HEK293 (cell line): ENCODE measurements around the gene DVL3.

Experiments used
- CTCF ChIA-PET: fragments of 350-600 bp; formaldehyde crosslinking; extraction: SDS; loops from one replicate; lab custom pipeline; 2021; ENCODE audit warnings: antibody characterized with exemption; lab: Yijun Ruan, JAX
- POLR2A ChIA-PET: fragments of 300-600 bp; formaldehyde crosslinking; extraction: SDS; loops from one replicate; lab custom pipeline; 2020; ENCODE audit warnings: antibody characterized with exemption, inconsistent platforms; lab: Yijun Ruan, JAX
- H3K27ac ChIP-seq: fragments of 200-500 bp; sonication (Bioruptor generic); 2 replicates; pipeline ENCODE4 v1.5.1; 2014; ENCODE audit warnings: low read depth, low read length, control low read depth, inconsistent platforms; ENCODE audit errors: extremely low read depth
- H3K36me3 ChIP-seq, 2 experiments: fragments of 200-500 bp in 1 of 2; sonication (Bioruptor generic) in 1 of 2; 1 replicate in 1 of 2; 2 replicates in 1 of 2; pipeline ENCODE4 v1.5.1; 2014 to 2017; ENCODE audit warnings: inconsistent platforms in 2 of 2, low read length in 2 of 2; ENCODE audit not compliant: control insufficient read depth in 2 of 2, insufficient read depth in 1 of 2
- H3K4me1 ChIP-seq: fragments of 200-500 bp; sonication (Bioruptor generic); 2 replicates; pipeline ENCODE4 v1.5.1; 2014; ENCODE audit warnings: mild to moderate bottlenecking, low read length, inconsistent platforms; ENCODE audit not compliant: control insufficient read depth, insufficient read depth
- H3K4me3 ChIP-seq: 2 replicates; pipeline ENCODE4 v1.5.1; 2011; ENCODE audit warnings: low read depth, mild to moderate bottlenecking, control low read depth, low read length, moderate library complexity
- H3K9me3 ChIP-seq: fragments of 200-500 bp; sonication (Bioruptor generic); 2 replicates; pipeline ENCODE4 v1.5.1; 2014; ENCODE audit warnings: low read depth, low read length, inconsistent platforms; ENCODE audit not compliant: control insufficient read depth, insufficient read depth
- BCL11B ChIP-seq: fragments of 450-650 bp; formaldehyde crosslinking; IDR thresholded peaks from 2 replicates; pipeline ENCODE4 v1.5.1; 2016; ENCODE audit warnings: low read depth, missing biosample characterization, missing genetic modification characterization
- GLI4 ChIP-seq: fragments of 450-650 bp; formaldehyde crosslinking; IDR thresholded peaks from 2 replicates; pipeline ENCODE4 v1.5.1; 2016; ENCODE audit warnings: missing biosample characterization, missing genetic modification characterization
- YY2 ChIP-seq: fragments of 450-650 bp; formaldehyde crosslinking; IDR thresholded peaks from 2 replicates; pipeline ENCODE4 v1.5.1; 2016; ENCODE audit warnings: missing biosample characterization, missing genetic modification characterization
- ZNF169 ChIP-seq: fragments of 450-650 bp; formaldehyde crosslinking; IDR thresholded peaks from 2 replicates; pipeline ENCODE4 v1.5.1; 2016; ENCODE audit warnings: missing biosample characterization, missing genetic modification characterization
- ZNF19 ChIP-seq: fragments of 450-650 bp; formaldehyde crosslinking; IDR thresholded peaks from 2 replicates; pipeline ENCODE4; 2016; ENCODE audit warnings: missing biosample characterization, missing genetic modification characterization, low read depth
- ZNF2 ChIP-seq: fragments of 450-650 bp; formaldehyde crosslinking; IDR thresholded peaks from 2 replicates; pipeline ENCODE4 v1.5.1; 2016; ENCODE audit warnings: missing biosample characterization, missing genetic modification characterization
- ZNF211 ChIP-seq: fragments of 450-650 bp; formaldehyde crosslinking; IDR thresholded peaks from 2 replicates; pipeline ENCODE4 v1.5.1; 2016; ENCODE audit warnings: low read depth, missing biosample characterization, missing genetic modification characterization
- ZNF266 ChIP-seq: fragments of 450-650 bp; formaldehyde crosslinking; IDR thresholded peaks from 2 replicates; pipeline ENCODE4 v1.5.1; 2016; ENCODE audit warnings: missing biosample characterization, missing genetic modification characterization, low read depth
- ZNF747 ChIP-seq: fragments of 450-650 bp; formaldehyde crosslinking; IDR thresholded peaks from 2 replicates; pipeline ENCODE4 v1.5.1; 2016; ENCODE audit warnings: missing biosample characterization, missing genetic modification characterization
- TF ChIP-seq, protein P1 (sequence below): fragments of 450-650 bp; IDR thresholded peaks from 2 replicates; pipeline ENCODE4 v1.5.1; 2018; ENCODE audit warnings: missing biosample characterization, mild to moderate bottlenecking, missing genetic modification characterization
- TF ChIP-seq, protein P2 (sequence below): fragments of 450-650 bp; formaldehyde crosslinking; IDR thresholded peaks from 2 replicates; pipeline ENCODE4 v1.5.1; 2016; ENCODE audit warnings: missing biosample characterization, missing genetic modification characterization
- TF ChIP-seq, protein P3 (sequence below): fragments of 450-650 bp; formaldehyde crosslinking; IDR thresholded peaks from 2 replicates; pipeline ENCODE4 v1.5.1; 2016; ENCODE audit warnings: missing biosample characterization, missing genetic modification characterization
- TF ChIP-seq, protein P4 (sequence below): fragments of 450-650 bp; formaldehyde crosslinking; IDR thresholded peaks from 2 replicates; pipeline ENCODE4 v1.5.1; 2016; ENCODE audit warnings: missing biosample characterization, missing genetic modification characterization, low read depth
- TF ChIP-seq, protein P5 (sequence below): fragments of 450-650 bp; formaldehyde crosslinking; IDR thresholded peaks from 2 replicates; pipeline ENCODE4 v1.5.1; 2016; ENCODE audit warnings: missing biosample characterization, missing genetic modification characterization

Gene DVL3

DNA sequence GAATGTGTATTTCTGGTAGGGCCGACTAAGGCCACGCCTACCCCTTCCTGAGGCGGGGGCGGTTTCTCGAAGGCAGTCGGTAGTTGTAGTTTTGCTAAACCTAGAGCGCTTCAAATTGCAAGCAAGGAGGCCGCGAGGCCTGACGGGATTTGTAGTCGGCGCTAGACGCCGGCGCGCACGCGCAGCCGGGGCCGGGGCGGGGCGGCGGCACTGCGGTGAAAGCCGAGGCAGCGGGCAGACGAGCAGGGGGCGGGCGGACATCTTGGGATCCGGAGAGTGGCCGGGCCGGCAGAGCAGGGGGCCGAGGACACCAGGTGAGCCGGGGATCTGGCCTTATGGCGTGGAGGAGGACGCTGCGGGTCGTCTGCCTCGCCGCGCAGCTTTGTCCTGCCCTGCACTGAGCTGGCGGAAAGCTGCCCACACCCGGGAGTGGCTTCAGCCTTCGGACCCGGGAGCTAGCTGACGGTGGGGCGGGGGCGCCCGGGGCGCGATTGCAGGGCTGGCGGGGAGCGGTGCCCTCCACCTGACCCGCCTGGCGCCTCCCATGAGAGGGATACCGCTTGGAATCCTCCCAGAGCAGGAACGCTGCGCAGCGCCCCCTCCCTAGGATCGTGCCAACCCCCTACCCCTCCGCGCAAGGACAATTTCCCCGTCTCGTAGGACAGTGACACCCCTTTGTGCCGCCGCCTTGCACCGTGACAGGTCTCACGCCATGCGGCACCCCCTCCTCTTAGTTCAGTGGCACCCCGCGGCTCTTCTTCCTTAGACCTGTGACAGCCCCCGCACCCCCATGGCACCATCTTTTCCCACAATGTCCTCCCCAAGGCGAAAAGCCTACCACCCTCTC lies 19.7 kb downstream of the DVL3 start, which contains the start of gene AP2M1 (continued):
- TF ChIP-seq ZNF169 (tag by site-specific recombination) (no peak), ZNF266 (tag by site-specific recombination) (no peak), ZNF2 (tag by site-specific recombination) (no peak; the same call in 1 of the 2 replicates), YY2 (tag by site-specific recombination) (no peak)
- TF ChIP-seq, protein P1, sequence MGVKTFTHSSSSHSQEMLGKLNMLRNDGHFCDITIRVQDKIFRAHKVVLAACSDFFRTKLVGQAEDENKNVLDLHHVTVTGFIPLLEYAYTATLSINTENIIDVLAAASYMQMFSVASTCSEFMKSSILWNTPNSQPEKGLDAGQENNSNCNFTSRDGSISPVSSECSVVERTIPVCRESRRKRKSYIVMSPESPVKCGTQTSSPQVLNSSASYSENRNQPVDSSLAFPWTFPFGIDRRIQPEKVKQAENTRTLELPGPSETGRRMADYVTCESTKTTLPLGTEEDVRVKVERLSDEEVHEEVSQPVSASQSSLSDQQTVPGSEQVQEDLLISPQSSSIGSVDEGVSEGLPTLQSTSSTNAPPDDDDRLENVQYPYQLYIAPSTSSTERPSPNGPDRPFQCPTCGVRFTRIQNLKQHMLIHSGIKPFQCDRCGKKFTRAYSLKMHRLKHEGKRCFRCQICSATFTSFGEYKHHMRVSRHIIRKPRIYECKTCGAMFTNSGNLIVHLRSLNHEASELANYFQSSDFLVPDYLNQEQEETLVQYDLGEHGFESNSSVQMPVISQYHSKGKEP (tag by site-specific recombination): peak; percentile 65; the same call in 1 of the 2 replicates

DNA sequence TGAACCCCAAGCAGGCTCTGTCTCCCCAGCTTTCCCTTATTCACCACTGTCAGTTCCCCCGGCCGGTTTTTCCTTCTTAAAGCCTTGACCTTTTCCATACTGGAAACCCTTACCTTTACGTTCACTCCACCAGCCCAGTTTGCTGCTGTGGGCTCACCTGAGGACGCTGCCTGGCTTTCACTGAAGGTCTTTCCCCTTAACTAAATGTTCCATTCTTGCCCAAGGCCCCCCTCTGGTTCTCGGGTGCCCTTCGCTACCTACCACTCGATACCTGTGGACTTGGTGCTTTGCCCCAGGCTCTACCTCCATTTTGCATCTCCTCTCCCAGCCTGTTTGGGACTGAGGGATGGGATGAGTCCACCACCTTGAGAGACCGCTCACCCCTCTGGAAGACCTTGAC lies 20.3 kb downstream of the DVL3 start:
- no peak for TF ChIP-seq GLI4 (tag by site-specific recombination)
- TF ChIP-seq, protein P2, sequence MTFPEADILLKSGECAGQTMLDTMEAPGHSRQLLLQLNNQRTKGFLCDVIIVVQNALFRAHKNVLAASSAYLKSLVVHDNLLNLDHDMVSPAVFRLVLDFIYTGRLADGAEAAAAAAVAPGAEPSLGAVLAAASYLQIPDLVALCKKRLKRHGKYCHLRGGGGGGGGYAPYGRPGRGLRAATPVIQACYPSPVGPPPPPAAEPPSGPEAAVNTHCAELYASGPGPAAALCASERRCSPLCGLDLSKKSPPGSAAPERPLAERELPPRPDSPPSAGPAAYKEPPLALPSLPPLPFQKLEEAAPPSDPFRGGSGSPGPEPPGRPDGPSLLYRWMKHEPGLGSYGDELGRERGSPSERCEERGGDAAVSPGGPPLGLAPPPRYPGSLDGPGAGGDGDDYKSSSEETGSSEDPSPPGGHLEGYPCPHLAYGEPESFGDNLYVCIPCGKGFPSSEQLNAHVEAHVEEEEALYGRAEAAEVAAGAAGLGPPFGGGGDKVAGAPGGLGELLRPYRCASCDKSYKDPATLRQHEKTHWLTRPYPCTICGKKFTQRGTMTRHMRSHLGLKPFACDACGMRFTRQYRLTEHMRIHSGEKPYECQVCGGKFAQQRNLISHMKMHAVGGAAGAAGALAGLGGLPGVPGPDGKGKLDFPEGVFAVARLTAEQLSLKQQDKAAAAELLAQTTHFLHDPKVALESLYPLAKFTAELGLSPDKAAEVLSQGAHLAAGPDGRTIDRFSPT (tag by site-specific recombination): no peak
- no peak for TF ChIP-seq ZNF19 (tag by site-specific recombination)
- H3K9me3 ChIP-seq: no peaks in the 10 kb centered on the region
- H3K4me1 ChIP-seq: peaks cover 3% of the 10 kb centered on the region; the same call in 1 of the 2 replicates
- H3K27ac ChIP-seq: peak overlapping the region; percentile 78
- POLR2A ChIA-PET: interaction anchor here (1.3 to 2.8 kb wide), 4 partner anchors 10 to 41 kb away, joined by 5 to 15 read pairs (median 6); partner anchors contain the start of genes ABCF3, DVL3 and EIF2B5
- CTCF ChIA-PET: interaction anchor here (0.6 kb wide), 1 partner anchor 156 kb away, joined by 5 read pairs; no protein-coding TSS in a partner anchor
- peaks cover 4 to 62% of the 10 kb centered on the region in 2 experiments; a peak in 2 of 3 replicates for H3K36me3 ChIP-seq
- peak overlapping the region; percentile 96 for H3K4me3 ChIP-seq

DNA sequence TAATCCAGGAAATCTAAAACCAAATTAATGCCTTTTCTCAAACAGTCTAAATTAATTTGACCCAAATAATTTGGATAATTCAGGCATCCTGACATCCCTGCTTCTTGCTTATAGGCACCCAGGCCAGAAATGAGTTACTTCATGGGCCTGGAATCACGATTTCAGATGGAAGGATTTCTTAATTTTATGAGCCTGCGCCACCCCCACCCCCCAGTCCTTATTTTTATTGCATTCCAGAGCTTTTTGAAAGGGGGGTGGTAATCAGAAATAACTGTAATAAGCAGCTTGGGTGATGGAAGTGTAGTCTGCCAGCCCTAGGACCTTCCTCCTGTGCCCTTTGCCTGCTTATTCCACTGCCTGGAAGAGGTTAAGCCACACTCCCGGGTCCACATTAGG lies 20.8 kb downstream of the DVL3 start:
- Histone ChIP-seq H3K4me3 (peak overlapping the region; percentile 96), H3K9me3 (no peaks in the 10 kb centered on the region), H3K27ac (peak overlapping the region; percentile 78), H3K4me1 (peaks cover 3% of the 10 kb centered on the region; the same call in 1 of the 2 replicates), H3K36me3 (peaks cover 4 to 62% of the 10 kb centered on the region in 2 experiments; a peak in 2 of 3 replicates)
- ChIA-PET POLR2A (interaction anchor here (1.0 to 2.4 kb wide), 7 partner anchors 10 to 158 kb away, joined by 3 to 34 read pairs (median 4); partner anchors contain the start of genes ABCC5, ABCF3, DVL3 and EIF2B5), CTCF (interaction anchor here (0.6 to 0.7 kb wide), 3 partner anchors 44 to 288 kb away, joined by 3 read pairs; no protein-coding TSS in a partner anchor)
- TF ChIP-seq ZNF747 (tag by site-specific recombination): no peak
- TF ChIP-seq, protein P3, sequence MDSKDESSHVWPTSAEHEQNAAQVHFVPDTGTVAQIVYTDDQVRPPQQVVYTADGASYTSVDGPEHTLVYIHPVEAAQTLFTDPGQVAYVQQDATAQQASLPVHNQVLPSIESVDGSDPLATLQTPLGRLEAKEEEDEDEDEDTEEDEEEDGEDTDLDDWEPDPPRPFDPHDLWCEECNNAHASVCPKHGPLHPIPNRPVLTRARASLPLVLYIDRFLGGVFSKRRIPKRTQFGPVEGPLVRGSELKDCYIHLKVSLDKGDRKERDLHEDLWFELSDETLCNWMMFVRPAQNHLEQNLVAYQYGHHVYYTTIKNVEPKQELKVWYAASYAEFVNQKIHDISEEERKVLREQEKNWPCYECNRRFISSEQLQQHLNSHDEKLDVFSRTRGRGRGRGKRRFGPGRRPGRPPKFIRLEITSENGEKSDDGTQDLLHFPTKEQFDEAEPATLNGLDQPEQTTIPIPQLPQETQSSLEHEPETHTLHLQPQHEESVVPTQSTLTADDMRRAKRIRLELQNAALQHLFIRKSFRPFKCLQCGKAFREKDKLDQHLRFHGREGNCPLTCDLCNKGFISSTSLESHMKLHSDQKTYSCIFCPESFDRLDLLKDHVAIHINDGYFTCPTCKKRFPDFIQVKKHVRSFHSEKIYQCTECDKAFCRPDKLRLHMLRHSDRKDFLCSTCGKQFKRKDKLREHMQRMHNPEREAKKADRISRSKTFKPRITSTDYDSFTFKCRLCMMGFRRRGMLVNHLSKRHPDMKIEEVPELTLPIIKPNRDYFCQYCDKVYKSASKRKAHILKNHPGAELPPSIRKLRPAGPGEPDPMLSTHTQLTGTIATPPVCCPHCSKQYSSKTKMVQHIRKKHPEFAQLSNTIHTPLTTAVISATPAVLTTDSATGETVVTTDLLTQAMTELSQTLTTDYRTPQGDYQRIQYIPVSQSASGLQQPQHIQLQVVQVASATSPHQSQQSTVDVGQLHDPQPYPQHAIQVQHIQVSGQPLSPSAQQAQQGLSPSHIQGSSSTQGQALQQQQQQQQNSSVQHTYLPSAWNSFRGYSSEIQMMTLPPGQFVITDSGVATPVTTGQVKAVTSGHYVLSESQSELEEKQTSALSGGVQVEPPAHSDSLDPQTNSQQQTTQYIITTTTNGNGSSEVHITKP (tag by site-specific recombination): no peak
- TF ChIP-seq BCL11B: peak; percentile 42; the same call in 1 of the 2 replicates
- no peak for TF ChIP-seq ZNF211 (tag by site-specific recombination)
- TF ChIP-seq GLI4 (tag by site-specific recombination): no peak
- TF ChIP-seq, protein P4, sequence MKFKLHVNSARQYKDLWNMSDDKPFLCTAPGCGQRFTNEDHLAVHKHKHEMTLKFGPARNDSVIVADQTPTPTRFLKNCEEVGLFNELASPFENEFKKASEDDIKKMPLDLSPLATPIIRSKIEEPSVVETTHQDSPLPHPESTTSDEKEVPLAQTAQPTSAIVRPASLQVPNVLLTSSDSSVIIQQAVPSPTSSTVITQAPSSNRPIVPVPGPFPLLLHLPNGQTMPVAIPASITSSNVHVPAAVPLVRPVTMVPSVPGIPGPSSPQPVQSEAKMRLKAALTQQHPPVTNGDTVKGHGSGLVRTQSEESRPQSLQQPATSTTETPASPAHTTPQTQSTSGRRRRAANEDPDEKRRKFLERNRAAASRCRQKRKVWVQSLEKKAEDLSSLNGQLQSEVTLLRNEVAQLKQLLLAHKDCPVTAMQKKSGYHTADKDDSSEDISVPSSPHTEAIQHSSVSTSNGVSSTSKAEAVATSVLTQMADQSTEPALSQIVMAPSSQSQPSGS (tag by site-specific recombination): no peak
- TF ChIP-seq, protein P5, sequence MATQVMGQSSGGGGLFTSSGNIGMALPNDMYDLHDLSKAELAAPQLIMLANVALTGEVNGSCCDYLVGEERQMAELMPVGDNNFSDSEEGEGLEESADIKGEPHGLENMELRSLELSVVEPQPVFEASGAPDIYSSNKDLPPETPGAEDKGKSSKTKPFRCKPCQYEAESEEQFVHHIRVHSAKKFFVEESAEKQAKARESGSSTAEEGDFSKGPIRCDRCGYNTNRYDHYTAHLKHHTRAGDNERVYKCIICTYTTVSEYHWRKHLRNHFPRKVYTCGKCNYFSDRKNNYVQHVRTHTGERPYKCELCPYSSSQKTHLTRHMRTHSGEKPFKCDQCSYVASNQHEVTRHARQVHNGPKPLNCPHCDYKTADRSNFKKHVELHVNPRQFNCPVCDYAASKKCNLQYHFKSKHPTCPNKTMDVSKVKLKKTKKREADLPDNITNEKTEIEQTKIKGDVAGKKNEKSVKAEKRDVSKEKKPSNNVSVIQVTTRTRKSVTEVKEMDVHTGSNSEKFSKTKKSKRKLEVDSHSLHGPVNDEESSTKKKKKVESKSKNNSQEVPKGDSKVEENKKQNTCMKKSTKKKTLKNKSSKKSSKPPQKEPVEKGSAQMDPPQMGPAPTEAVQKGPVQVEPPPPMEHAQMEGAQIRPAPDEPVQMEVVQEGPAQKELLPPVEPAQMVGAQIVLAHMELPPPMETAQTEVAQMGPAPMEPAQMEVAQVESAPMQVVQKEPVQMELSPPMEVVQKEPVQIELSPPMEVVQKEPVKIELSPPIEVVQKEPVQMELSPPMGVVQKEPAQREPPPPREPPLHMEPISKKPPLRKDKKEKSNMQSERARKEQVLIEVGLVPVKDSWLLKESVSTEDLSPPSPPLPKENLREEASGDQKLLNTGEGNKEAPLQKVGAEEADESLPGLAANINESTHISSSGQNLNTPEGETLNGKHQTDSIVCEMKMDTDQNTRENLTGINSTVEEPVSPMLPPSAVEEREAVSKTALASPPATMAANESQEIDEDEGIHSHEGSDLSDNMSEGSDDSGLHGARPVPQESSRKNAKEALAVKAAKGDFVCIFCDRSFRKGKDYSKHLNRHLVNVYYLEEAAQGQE (tag by site-specific recombination): no peak
